Measurements from ENCODE around the gene ZNF547. TPM values are rescaled to one million over a fixed set of nuclear protein-coding genes. Genes with fewer than 3 reads are reported as not detected.

Gene ZNF547
- total RNA-seq, 1 experiment from 2014 or later: 1.4 TPM

- TF ChIP-seq ZFX (IDR thresholded peaks at IDR 0.05) (no peak), CEBPB (IDR thresholded peaks at IDR 0.05; ENCODE audit: low read depth) (no peak; the same call in 1 of the 2 replicates), EGR1 (IDR thresholded peaks at IDR 0.05; ENCODE audit: low read depth) (no peak), ATF3 (IDR thresholded peaks at IDR 0.05) (no peak), POLR2AphosphoS5 (IDR thresholded peaks at IDR 0.05; ENCODE audit: low read depth, low read length) (peak; percentile 77)
These were observed at the start of gene ZNF547, which contains the start of gene TRAPPC2B (continued) for GRCh38 chr19:57362997-57363687.

GRCh38 chr19:57314146-57314545, 49.2 kb upstream of the ZNF547 start:
- H3K9me3 ChIP-seq (ENCODE audit: control insufficient read depth in 1 of 2, insufficient read depth in 1 of 2, low read depth in 1 of 2, low read length in 2 of 2): no peaks in the 10 kb centered on the region
- no peaks in the 10 kb centered on the region for H3K4me1 ChIP-seq (ENCODE audit: control insufficient read depth in 1 of 2, insufficient read depth in 2 of 2, low read length in 2 of 2)
- no peak for TF ChIP-seq EZH2 (IDR thresholded peaks at IDR 0.05)
- 0 out of 2 replicates have a peak, but pooled peaks have one; percentile 10 for TF ChIP-seq CEBPB (IDR thresholded peaks at IDR 0.05; ENCODE audit: low read depth)
- no peaks in the 10 kb centered on the region for H3K36me3 ChIP-seq (ENCODE audit: control insufficient read depth in 1 of 2, insufficient read depth in 2 of 2, low read length in 2 of 2)
- ChIA-PET RAD21 (ENCODE audit: low non-redundant PET in 1 of 2, low total read pairs in 2 of 2, uncharacterized antibody in 2 of 2, unreplicated experiment in 2 of 2) (no interaction called here), POLR2A (no interaction called here), CTCF (no interaction called here)
- no peak overlapping the region for H3K27ac ChIP-seq (ENCODE audit: low read depth, low read length)
- H3K4me3 ChIP-seq (replicated peaks in 1 of 2; ENCODE audit: low read depth in 1 of 2, low read length in 2 of 2): no peak overlapping the region
- H3K9me2 ChIP-seq (ENCODE audit: insufficient read depth): no peaks in the 10 kb centered on the region
- DNase-seq (ENCODE audit: low read depth, low spot score) (no peak), ATAC-seq (no peak)
- H3K27me3 ChIP-seq (ENCODE audit: insufficient read depth, low read length): no peaks in the 10 kb centered on the region
- BruUV-seq (replicated peaks): no TSS peak
- intact Hi-C loops (cut with micrococcal nuclease): no loop called here
- no peaks in the 10 kb centered on the region for H3K79me2 ChIP-seq (ENCODE audit: insufficient read depth, low read length)
- H3K4me2 ChIP-seq (ENCODE audit: low read length): no peak overlapping the region
- H3K9ac ChIP-seq (ENCODE audit: low read length): no peak overlapping the region
- no peaks in the 10 kb centered on the region for H4K20me1 ChIP-seq (ENCODE audit: insufficient read depth)
- H2AFZ ChIP-seq (ENCODE audit: low read depth, low read length, poor library complexity, severe bottlenecking): no peak overlapping the region

- RAD21 ChIA-PET (ENCODE audit: low non-redundant PET in 1 of 2, low total read pairs in 2 of 2, uncharacterized antibody in 2 of 2, unreplicated experiment in 2 of 2): no interaction called here
- ATAC-seq: no peak
- TF ChIP-seq ZNF274 (IDR thresholded peaks at IDR 0.05; ENCODE audit: low read depth, low read length) (no peak), ZBTB33 (IDR thresholded peaks at IDR 0.05; ENCODE audit: extremely low read depth, insufficient replicate concordance, low read length) (no peak), MAX (IDR thresholded peaks at IDR 0.05) (no peak), CBX3 (IDR thresholded peaks at IDR 0.05; ENCODE audit: low read depth) (no peak), TCF7L2 (IDR thresholded peaks at IDR 0.05; ENCODE audit: borderline replicate concordance, extremely low read depth, insufficient read depth, insufficient read length) (no peak), FOSL1 (IDR thresholded peaks at IDR 0.05; ENCODE audit: low read depth) (no peak), ELF1 (IDR thresholded peaks at IDR 0.05; ENCODE audit: borderline replicate concordance, low read depth) (no peak), CTCF (IDR thresholded peaks at IDR 0.05 in 2 of 3, conservative IDR thresholded peaks at IDR 0.05 in 1 of 3; ENCODE audit: borderline replicate concordance in 1 of 3, insufficient read depth in 1 of 3, low read depth in 2 of 3, low read length in 2 of 3) (no peak), SIN3A (IDR thresholded peaks at IDR 0.05; ENCODE audit: low read depth) (no peak)
These were observed 45.8 kb upstream of the ZNF547 start for GRCh38 chr19:57317503-57317902.

More at GRCh38 chr19:57317503-57317902, 45.8 kb upstream of the ZNF547 start:
- intact Hi-C loops (cut with micrococcal nuclease): no loop called here
- H3K27ac ChIP-seq (ENCODE audit: low read depth, low read length): no peak overlapping the region
- H3K9me2 ChIP-seq (ENCODE audit: insufficient read depth): no peaks in the 10 kb centered on the region
- no peak for DNase-seq (ENCODE audit: low read depth, low spot score)
- H2AFZ ChIP-seq (ENCODE audit: low read depth, low read length, poor library complexity, severe bottlenecking): no peak overlapping the region
- H3K79me2 ChIP-seq (ENCODE audit: insufficient read depth, low read length): peaks cover 20% of the 10 kb centered on the region
- ChIA-PET POLR2A (no interaction called here), CTCF (no interaction called here)
- H3K4me1 ChIP-seq (ENCODE audit: control insufficient read depth in 1 of 2, insufficient read depth in 2 of 2, low read length in 2 of 2): peaks cover 9 to 13% of the 10 kb centered on the region in 2 experiments
- no TSS peak for BruUV-seq (replicated peaks)
- H3K9me3 ChIP-seq (ENCODE audit: control insufficient read depth in 1 of 2, insufficient read depth in 1 of 2, low read depth in 1 of 2, low read length in 2 of 2): no peaks in the 10 kb centered on the region
- H3K27me3 ChIP-seq (ENCODE audit: insufficient read depth, low read length): no peaks in the 10 kb centered on the region
- H3K9ac ChIP-seq (ENCODE audit: low read length): no peak overlapping the region
- no peak overlapping the region for H3K4me3 ChIP-seq (replicated peaks in 1 of 2; ENCODE audit: low read depth in 1 of 2, low read length in 2 of 2)
- no peaks in the 10 kb centered on the region for H4K20me1 ChIP-seq (ENCODE audit: insufficient read depth)
- H3K36me3 ChIP-seq (ENCODE audit: control insufficient read depth in 1 of 2, insufficient read depth in 2 of 2, low read length in 2 of 2): no peaks in the 10 kb centered on the region
- no peak overlapping the region for H3K4me2 ChIP-seq (ENCODE audit: low read length)

Data from HCT116 (cell line).